Activated naive CD4-positive, alpha-beta T cell treated with anti-CD3 and anti-CD28 coated beads for 36 hours (primary cell): ENCODE data around the gene IBTK. TPM values are rescaled to one million over a fixed set of nuclear protein-coding genes. Genes with fewer than 3 reads are reported as not detected.

Experiments
- CTCF ChIA-PET: fragments of 350-600 bp; sonication (Branson Sonifier 250); formaldehyde crosslinking; loops from one replicate; lab custom pipeline; 2021; ENCODE audit warnings: antibody characterized with exemption; lab: Charles Lee
- DNase-seq: peaks from one replicate; pipeline ENCODE4 v3.0.0-alpha.2; 2020
- H3K27ac Mint-ChIP-seq: one replicate; pipeline ENCODE4 v1.8.0; 2021; ENCODE audit warnings: mild to moderate bottlenecking, mixed read lengths
- H3K27me3 Mint-ChIP-seq: one replicate; pipeline ENCODE4 v1.8.0; 2021; ENCODE audit warnings: low read depth, mixed read lengths
- H3K36me3 Mint-ChIP-seq: one replicate; pipeline ENCODE4 v1.8.0; 2021; ENCODE audit warnings: low read depth, mixed read lengths
- H3K4me1 Mint-ChIP-seq: one replicate; pipeline ENCODE4 v1.8.0; 2021; ENCODE audit warnings: low read depth, mixed read lengths
- H3K4me3 Mint-ChIP-seq: one replicate; pipeline ENCODE4 v1.8.0; 2021; ENCODE audit warnings: mild to moderate bottlenecking, moderate library complexity, mixed read lengths
- H3K9me3 Mint-ChIP-seq: one replicate; pipeline ENCODE4 v1.8.0; 2021; ENCODE audit warnings: mixed read lengths
- intact Hi-C: fragments of 100-400 bp; cut with micrococcal nuclease; formaldehyde crosslinking; loops from one replicate; pipeline ENCODE4 v1.15.1; 2023
- total RNA-seq, 2 experiments: library from RNA; stranded (reverse); gene quantifications; one replicate each; pipeline ENCODE4 v1.2.3, GENCODE V29; 2021

The IBTK gene
- total RNA-seq, 2 experiments from 2014 or later = 25.3 to 25.9 TPM

DNA sequence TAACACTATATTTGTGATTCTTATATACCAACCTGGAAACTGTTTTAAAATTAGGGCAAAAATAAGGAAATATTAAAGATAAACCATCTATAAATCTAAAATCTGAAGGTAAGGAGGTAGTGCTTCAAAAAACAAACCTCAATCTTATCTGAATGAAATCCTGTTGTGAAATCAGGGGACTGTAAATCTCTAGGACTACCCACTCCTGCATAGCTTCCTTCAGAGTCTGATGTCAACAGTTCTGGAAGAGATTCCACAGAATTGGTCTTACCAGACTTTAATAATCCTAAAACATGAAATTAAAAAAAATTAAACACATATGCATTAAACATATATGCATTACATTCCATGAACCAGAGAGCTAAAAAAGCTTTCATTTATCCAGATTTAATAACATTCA, 51.4 kb downstream of the IBTK start:
- no peak for DNase-seq
- CTCF ChIA-PET = no interaction called here
- Mint-ChIP-seq H3K27ac (no peak overlapping the region), H3K4me3 (no peak overlapping the region), H3K27me3 (no peaks in the 10 kb centered on the region), H3K9me3 (no peaks in the 10 kb centered on the region), H3K4me1 (no peaks in the 10 kb centered on the region), H3K36me3 (peaks cover 24% of the 10 kb centered on the region)
- intact Hi-C loops = no loop called here

DNA sequence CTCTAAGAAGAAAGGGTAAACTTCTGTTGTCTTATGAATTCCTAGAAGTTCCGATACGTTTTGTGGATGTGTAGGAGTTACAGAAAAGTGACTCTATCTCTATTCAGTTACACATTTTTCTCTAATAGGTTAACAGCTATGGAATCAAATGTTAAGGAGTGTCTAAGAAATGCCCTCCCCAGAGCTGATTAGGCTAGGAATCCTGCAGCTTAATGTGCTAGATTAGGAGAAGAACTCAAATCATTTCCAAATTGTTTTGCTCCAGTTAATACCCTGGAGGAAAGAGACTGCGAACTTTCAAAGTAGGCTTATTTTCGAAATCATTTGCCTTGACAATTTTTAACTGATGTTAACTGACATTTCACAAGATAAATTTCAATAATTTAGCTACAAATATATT, 51.9 kb downstream of the IBTK start:
- no peaks in the 10 kb centered on the region for H3K4me1 Mint-ChIP-seq
- no peaks in the 10 kb centered on the region for H3K27me3 Mint-ChIP-seq
- intact Hi-C loops = no loop called here
- no peaks in the 10 kb centered on the region for H3K9me3 Mint-ChIP-seq
- peaks cover 24% of the 10 kb centered on the region for H3K36me3 Mint-ChIP-seq
- CTCF ChIA-PET = no interaction called here
- H3K27ac Mint-ChIP-seq = no peak overlapping the region
- no peak for DNase-seq
- no peak overlapping the region for H3K4me3 Mint-ChIP-seq

DNA sequence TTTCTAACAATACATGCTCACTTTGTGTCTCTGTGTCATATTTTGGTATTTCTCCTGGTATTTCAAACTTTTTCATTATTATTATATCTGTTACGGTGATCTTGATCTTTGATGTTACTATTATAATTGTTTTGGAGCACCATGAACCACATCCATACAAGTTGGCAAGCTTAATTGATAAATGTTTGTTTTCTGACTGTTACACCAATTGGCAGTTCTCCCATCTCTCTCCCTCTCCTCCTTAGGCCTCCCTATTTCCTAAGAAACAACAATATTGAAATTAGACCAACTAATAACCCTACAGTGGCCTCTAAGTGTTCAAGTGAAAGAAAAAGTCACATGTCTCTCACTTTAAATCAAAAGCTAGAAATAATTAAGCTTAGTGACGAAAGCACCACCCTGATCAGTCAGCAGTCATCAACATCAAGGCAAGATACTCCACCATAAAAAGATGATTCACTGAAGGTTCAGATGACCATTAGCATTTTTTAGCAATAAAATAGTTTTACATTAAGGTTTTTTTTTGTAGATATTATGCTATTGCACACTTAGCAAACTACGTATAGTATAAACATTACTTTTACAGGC, 61.5 kb downstream of the IBTK start:
- CTCF ChIA-PET = no interaction called here
- intact Hi-C loops = no loop called here
- no peaks in the 10 kb centered on the region for H3K9me3 Mint-ChIP-seq
- peaks cover 47% of the 10 kb centered on the region for H3K36me3 Mint-ChIP-seq
- no peak overlapping the region for H3K27ac Mint-ChIP-seq
- DNase-seq = no peak
- H3K4me1 Mint-ChIP-seq = peaks cover 4% of the 10 kb centered on the region
- no peaks in the 10 kb centered on the region for H3K27me3 Mint-ChIP-seq
- H3K4me3 Mint-ChIP-seq = no peak overlapping the region

DNA sequence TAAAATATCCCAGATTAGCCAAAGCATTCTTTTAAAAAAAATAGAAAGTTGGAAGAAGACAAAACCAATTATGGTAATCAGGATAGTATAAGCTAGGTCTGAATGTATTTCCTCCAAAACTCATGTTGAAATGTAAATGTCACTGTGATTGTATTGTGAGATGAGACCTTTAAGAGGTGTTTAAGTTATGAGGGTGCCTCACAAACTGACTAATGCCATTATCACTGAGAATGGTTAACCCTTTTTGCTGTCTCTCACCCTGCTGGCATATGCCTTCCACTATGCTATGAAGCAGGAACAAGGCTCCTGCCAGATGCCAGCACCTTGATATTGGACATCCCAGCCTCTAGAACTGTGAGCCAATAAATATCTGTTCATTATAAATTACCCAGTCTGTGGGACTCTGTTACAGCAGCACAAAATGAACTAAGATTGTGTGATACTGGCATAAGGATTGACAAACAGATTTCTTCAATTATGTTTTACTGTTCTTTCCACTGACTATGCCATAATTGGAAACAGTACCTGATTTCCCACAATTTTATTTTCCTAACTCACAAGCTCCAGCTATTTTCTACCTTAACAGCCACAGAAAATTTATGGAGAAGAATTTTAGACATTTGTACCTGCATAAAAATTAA, 63.8 kb downstream of the IBTK start:
- H3K4me3 Mint-ChIP-seq = no peak overlapping the region
- DNase-seq = no peak
- H3K36me3 Mint-ChIP-seq = peaks cover 39% of the 10 kb centered on the region
- H3K27ac Mint-ChIP-seq = no peak overlapping the region
- no peaks in the 10 kb centered on the region for H3K27me3 Mint-ChIP-seq
- CTCF ChIA-PET = no interaction called here
- peaks cover 4% of the 10 kb centered on the region for H3K4me1 Mint-ChIP-seq
- intact Hi-C loops = no loop called here
- H3K9me3 Mint-ChIP-seq = no peaks in the 10 kb centered on the region

DNA sequence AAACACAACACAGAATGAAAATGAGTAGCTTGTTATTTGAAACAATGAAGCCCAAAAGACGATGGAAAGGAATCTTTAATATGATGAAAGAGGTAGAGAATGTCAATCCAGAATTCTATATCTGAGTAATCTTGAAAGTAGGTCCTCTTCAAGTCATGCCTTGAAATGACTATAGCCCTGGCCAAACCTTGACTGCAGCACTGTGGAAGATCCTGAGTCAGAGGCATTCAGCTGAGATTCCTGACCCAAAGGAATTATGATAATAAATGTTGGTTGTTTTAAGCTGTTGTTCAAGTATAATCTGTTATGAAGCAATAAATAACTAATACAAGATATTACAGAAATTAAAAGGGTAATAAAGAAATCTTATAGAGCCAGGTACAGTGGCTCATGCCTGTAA, 64.8 kb downstream of the IBTK start:
- H3K27me3 Mint-ChIP-seq = no peaks in the 10 kb centered on the region

DNA sequence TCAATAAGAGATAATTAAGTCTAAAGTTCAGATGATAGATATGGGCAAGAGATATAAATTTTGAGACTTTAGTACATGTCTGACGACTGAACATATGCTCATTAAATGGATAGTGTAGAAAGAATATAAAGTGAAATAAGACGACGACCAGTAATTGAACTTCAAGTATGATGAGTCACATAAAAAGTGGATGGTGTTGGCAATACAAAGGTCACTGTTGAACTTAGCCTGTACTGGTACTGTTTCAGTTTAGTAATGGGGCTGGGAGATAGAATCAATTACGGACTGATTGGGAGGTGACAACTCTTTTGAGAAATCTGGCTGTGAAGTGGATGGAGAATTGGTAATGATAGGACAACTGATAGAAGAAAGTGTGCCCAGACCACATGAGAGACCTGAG, 68.1 kb downstream of the IBTK start:
- H3K4me1 Mint-ChIP-seq = peaks cover 4% of the 10 kb centered on the region
- H3K27me3 Mint-ChIP-seq = no peaks in the 10 kb centered on the region
- no peak for DNase-seq
- CTCF ChIA-PET = no interaction called here
- H3K4me3 Mint-ChIP-seq = no peak overlapping the region
- H3K36me3 Mint-ChIP-seq = peaks cover 25% of the 10 kb centered on the region
- no peaks in the 10 kb centered on the region for H3K9me3 Mint-ChIP-seq
- H3K27ac Mint-ChIP-seq = no peak overlapping the region
- intact Hi-C loops = no loop called here

More for the DNA sequence above, 64.8 kb downstream of the IBTK start:
- intact Hi-C loops = no loop called here
- no peak for DNase-seq
- Mint-ChIP-seq H3K4me1 (peaks cover 4% of the 10 kb centered on the region), H3K36me3 (peaks cover 36% of the 10 kb centered on the region), H3K27ac (no peak overlapping the region), H3K4me3 (no peak overlapping the region), H3K9me3 (no peaks in the 10 kb centered on the region)
- CTCF ChIA-PET = no interaction called here

DNA sequence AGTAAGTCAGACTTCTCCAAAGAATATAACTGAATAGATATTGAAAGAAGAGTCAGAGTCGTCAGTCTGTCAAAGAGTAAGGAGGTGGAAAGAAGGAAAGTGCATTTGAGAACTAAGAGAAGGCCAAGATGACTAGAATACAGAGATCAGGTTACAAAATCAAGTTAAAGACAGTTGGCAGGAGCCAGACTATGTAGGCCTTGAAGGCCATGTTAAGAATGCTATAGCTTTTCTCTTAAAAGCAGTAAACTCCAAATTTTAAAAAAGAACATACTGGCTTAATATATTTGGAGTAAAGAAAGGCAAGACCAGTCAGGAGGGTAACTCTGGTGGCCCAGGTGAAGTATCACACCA, 68.8 kb downstream of the IBTK start:
- Mint-ChIP-seq H3K9me3 (no peaks in the 10 kb centered on the region), H3K4me1 (peaks cover 4% of the 10 kb centered on the region), H3K36me3 (peaks cover 25% of the 10 kb centered on the region), H3K27ac (no peak overlapping the region), H3K4me3 (no peak overlapping the region), H3K27me3 (no peaks in the 10 kb centered on the region)
- CTCF ChIA-PET = no interaction called here
- no peak for DNase-seq
- intact Hi-C loops = no loop called here

DNA sequence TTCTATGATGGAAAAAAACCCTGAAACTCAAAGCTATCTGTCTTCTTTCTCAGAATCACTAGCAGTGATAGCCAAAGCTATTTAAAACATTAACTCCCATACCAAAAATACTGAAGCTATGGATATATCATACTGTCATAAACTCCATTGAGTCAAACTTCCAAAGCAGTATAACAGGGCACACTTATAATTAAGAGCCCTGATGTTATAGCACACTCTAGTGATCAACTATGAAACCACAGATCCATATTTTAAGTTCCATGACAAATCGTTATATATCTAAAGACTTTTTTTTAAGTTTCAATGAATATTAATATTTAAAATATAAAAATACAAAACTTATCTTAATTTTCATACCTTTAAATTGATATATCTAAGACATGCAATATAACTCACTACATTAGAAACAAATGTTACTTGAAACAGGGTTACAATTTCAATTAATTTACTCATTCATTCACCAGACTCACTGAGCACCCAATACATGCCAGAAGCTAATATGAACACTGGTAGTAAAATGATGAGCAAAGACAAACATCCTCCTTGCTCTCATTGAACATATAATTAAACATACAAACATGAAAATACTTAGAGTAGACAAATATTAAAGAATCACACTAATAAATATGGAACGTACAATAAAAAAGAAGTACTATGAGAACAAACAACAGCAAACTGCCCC, 69.3 kb downstream of the IBTK start:
- intact Hi-C loops = no loop called here
- CTCF ChIA-PET = no interaction called here
- peaks cover 25% of the 10 kb centered on the region for H3K36me3 Mint-ChIP-seq
- no peak for DNase-seq
- H3K27me3 Mint-ChIP-seq = no peaks in the 10 kb centered on the region
- peaks cover 4% of the 10 kb centered on the region for H3K4me1 Mint-ChIP-seq
- no peaks in the 10 kb centered on the region for H3K9me3 Mint-ChIP-seq
- no peak overlapping the region for H3K27ac Mint-ChIP-seq
- no peak overlapping the region for H3K4me3 Mint-ChIP-seq

DNA sequence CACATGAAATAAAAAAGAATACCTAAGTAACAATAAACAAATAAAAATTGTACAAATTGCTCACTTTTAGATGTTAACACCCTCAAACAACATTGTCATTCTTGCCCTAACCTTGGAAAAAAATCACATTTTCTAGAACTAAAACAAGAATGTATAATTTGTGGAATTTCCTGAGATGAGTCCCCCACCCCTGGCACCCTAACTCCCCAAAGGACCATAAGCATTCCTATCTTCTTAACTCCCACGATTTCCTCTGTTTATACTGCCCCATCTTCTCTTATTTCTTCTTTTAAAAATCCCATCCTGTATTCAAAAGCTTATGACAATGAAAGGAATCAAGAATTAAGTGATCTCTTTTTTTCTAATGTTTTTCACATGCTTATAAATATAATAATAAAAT, 70.9 kb downstream of the IBTK start:
- no peaks in the 10 kb centered on the region for H3K9me3 Mint-ChIP-seq
- H3K4me3 Mint-ChIP-seq = no peak overlapping the region
- no peaks in the 10 kb centered on the region for H3K4me1 Mint-ChIP-seq
- CTCF ChIA-PET = no interaction called here
- no peaks in the 10 kb centered on the region for H3K27me3 Mint-ChIP-seq
- DNase-seq = no peak
- no peak overlapping the region for H3K27ac Mint-ChIP-seq
- intact Hi-C loops = no loop called here
- H3K36me3 Mint-ChIP-seq = peaks cover 24% of the 10 kb centered on the region

DNA sequence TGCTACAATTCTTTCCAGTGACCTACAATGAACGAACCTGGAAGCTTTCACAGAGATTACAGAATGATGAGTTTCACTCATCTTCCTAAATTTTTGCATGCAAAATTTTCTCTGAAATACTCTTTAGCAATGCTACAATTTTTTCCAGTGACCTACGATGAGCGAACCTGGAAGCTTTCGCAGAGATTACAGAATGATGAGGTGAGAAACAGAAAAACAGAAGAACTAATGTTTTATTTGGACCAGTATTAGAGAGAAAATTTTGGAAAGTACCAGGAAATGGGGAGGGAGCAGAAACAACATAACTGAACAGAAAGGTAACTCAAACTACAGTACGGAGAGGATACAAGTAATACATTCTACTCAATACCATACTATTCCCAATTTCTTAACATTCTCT, 75.0 kb downstream of the IBTK start:
- intact Hi-C loops = no loop called here
- no peak overlapping the region for H3K27ac Mint-ChIP-seq

DNA sequence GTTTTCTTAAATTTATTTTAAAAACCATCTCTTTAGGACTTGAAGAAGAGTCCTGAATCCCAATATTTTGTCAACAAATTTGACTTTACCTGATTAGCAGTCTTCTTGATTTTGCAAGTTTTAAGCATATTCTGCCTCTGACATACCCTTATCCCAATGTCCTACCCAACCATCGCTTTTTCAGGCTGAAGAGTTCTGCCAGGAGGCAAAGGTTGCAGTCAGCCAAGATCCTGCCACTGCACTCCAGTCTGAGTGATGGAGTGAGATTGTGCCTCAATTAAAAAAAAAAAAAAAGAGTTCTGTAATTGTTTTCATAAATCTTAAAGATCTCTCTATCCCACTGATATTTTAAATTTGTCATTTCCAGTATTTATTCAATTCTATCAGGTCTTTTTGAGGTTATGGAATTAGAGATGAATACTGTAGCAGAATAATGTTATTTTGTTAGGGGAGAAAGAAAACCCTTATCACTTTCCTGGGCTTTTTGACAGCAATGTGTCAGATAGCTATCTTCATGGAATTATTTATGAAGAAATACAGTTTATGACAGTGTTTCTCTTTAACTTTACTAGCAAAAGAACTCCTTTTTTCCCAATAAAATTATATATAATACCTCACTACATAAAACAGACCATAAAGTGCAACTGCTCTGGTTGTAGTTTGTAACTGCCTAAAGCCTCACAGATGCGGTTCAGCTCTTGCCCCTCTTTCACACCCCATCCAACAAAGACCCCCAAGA, 78.2 kb downstream of the IBTK start:
- no peak overlapping the region for H3K4me3 Mint-ChIP-seq
- DNase-seq = no peak
- CTCF ChIA-PET = interaction anchor here (0.6 kb wide), 2 partner anchors 17 to 131 kb away, joined by 5 to 6 read pairs; no protein-coding TSS in a partner anchor
- no peaks in the 10 kb centered on the region for H3K4me1 Mint-ChIP-seq
- no peaks in the 10 kb centered on the region for H3K27me3 Mint-ChIP-seq
- H3K9me3 Mint-ChIP-seq = no peaks in the 10 kb centered on the region
- no peak overlapping the region for H3K27ac Mint-ChIP-seq
- H3K36me3 Mint-ChIP-seq = peaks cover 33% of the 10 kb centered on the region
- intact Hi-C loops = no loop called here

More for the DNA sequence above, 75.0 kb downstream of the IBTK start:
- H3K9me3 Mint-ChIP-seq = no peaks in the 10 kb centered on the region
- no peak overlapping the region for H3K4me3 Mint-ChIP-seq
- peaks cover 32% of the 10 kb centered on the region for H3K36me3 Mint-ChIP-seq
- no peaks in the 10 kb centered on the region for H3K27me3 Mint-ChIP-seq
- no peak for DNase-seq
- H3K4me1 Mint-ChIP-seq = no peaks in the 10 kb centered on the region
- CTCF ChIA-PET = interaction anchor here (0.7 kb wide), 1 partner anchor 686 kb away, joined by 3 read pairs; no protein-coding TSS in a partner anchor

DNA sequence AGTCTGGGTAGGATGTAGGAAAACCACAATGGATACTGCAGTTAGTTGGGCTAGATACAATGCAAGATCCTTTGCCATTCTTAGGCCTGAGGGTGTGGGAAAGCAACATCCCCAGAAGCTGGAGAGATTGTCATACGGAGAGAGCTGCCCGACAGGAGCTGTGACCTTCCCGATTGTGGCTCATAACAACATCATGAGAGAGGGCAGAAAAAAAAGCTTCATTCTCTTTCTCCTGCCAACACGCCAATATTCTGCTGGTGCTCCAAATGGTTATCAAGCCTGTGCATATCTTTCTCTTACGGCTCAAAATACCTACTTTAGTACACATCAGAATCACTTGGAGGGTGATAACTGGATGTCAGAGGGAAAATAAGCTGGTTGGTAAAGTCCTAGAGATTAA, 81.1 kb downstream of the IBTK start:
- no peaks in the 10 kb centered on the region for H3K27me3 Mint-ChIP-seq
- no peaks in the 10 kb centered on the region for H3K9me3 Mint-ChIP-seq
- no peaks in the 10 kb centered on the region for H3K4me1 Mint-ChIP-seq
- no peak overlapping the region for H3K27ac Mint-ChIP-seq
- intact Hi-C loops = no loop called here
- CTCF ChIA-PET = no interaction called here
- DNase-seq = no peak
- H3K36me3 Mint-ChIP-seq = peaks cover 25% of the 10 kb centered on the region
- no peak overlapping the region for H3K4me3 Mint-ChIP-seq
